ENCODE data around the gene SLC5A3. TPM values are rescaled to one million over a fixed set of nuclear protein-coding genes. Genes with fewer than 3 reads are reported as not detected.

SLC5A3 gene
- total and polyA plus RNA-seq, 12 donors: 0.58 to 7.4 (median 2.7) TPM

DNA sequence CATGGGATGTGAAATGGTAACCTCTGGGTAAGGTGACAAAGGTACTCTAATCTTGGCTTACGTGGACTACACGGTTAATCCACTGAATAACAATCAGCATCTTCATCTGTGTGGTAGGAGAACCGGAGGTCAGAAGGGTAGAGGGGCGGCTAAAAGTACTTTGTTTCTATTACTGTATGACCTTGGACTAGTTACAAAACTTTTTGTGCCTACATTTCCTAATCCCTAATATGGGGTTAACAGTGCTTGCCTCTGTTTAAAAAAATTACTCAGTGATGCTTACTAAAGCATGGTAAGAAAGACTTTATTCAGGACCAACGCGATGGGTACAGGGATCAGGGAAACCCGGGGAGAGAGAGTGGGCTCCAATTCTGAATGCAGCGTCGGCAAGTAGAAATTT, 1.7 kb upstream of the SLC5A3 start:
- Histone ChIP-seq H3K4me3 (no peak overlapping the region), H3K27me3 (no peaks in the 10 kb centered on the region), H3K36me3 (no peaks in the 10 kb centered on the region), H3K27ac (peak overlapping the region in 2 of 10 donors; percentile 80 to 82), H3K4me1 (peaks cover 0 to 32% (median 20%) of the 10 kb centered on the region in 9 donors), H3K9me3 (no peaks in the 10 kb centered on the region)
- no peak for DNase-seq
- intact Hi-C loops (cut with DNase I): loop anchor here (2.0 to 10.0 kb wide), 9 partner anchors 97 to 543 kb away; partner anchors contain the start of gene RCAN1 (in 1 of the 10)
- TF ChIP-seq, protein P1, sequence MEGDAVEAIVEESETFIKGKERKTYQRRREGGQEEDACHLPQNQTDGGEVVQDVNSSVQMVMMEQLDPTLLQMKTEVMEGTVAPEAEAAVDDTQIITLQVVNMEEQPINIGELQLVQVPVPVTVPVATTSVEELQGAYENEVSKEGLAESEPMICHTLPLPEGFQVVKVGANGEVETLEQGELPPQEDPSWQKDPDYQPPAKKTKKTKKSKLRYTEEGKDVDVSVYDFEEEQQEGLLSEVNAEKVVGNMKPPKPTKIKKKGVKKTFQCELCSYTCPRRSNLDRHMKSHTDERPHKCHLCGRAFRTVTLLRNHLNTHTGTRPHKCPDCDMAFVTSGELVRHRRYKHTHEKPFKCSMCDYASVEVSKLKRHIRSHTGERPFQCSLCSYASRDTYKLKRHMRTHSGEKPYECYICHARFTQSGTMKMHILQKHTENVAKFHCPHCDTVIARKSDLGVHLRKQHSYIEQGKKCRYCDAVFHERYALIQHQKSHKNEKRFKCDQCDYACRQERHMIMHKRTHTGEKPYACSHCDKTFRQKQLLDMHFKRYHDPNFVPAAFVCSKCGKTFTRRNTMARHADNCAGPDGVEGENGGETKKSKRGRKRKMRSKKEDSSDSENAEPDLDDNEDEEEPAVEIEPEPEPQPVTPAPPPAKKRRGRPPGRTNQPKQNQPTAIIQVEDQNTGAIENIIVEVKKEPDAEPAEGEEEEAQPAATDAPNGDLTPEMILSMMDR (IDR thresholded peaks at IDR 0.05): no peak
- no peak for ATAC-seq
- 86 to 91% methylated on average over 9 of the region's 9 CpGs for WGBS, 2 donors

DNA sequence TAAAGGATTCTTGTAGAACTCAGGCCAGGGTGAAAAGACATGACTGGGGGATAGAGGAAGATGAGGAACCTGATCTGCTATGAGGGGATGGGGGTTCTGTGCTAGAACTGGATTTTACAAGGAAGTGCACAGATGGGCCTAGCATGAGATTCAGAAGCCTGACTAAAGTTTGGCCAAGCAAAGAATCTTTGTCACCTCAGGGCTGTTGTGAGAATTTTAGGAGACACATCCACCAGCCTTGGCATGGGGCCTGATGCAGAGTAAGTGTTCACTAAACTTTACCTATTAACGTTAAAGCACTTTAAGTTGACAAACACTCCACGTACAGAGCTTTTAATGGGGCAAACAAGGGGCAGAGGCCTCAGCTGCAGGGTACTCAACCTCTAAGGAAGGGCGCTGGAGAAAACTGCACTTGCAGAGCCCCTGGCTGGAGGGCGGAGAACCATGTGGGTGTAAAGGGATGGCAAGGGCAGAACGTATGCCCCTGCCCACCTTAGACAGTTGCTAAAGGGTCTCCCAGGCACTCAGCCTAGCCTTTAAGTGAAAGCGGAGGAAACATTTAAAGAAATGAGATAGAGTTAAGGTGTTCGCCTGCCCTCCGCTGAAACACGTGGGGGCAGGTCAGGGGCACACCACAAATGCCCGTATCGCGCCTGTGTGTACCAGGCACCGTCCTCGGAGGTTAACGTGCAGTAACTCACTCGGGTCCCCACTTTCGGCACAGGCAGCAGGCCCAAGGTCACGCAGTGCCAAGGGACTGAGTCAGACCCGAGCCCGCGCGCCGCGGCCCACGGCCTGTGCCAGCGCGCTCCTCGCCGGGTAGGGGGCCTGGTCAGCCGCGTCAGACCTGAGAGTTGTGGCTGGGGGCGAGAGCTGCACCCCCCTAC, 990 bp upstream of the SLC5A3 start:
- Histone ChIP-seq H3K27me3 (no peaks in the 10 kb centered on the region), H3K9me3 (no peaks in the 10 kb centered on the region), H3K36me3 (no peaks in the 10 kb centered on the region), H3K4me3 (peak overlapping the region; percentile 8 to 85 (median 79)), H3K27ac (peak overlapping the region in 9 of 10 donors; percentile 62 to 87 (median 82)), H3K4me1 (peaks cover 0 to 39% (median 20%) of the 10 kb centered on the region in 9 donors)
- TF ChIP-seq, protein P1 (IDR thresholded peaks at IDR 0.05): no peak
- DNase-seq: peak in 1 of 2 donors; percentile 32
- intact Hi-C loops (cut with DNase I): loop anchor here (1.0 to 10.0 kb wide), 10 partner anchors 57 to 542 kb away; partner anchors contain the start of gene RCAN1 (in 1 of the 10)
- 45 to 51% methylated on average over 32 of the region's 32 CpGs for WGBS, 2 donors
- peak; percentile 6 to 76 (median 25) for ATAC-seq

DNA sequence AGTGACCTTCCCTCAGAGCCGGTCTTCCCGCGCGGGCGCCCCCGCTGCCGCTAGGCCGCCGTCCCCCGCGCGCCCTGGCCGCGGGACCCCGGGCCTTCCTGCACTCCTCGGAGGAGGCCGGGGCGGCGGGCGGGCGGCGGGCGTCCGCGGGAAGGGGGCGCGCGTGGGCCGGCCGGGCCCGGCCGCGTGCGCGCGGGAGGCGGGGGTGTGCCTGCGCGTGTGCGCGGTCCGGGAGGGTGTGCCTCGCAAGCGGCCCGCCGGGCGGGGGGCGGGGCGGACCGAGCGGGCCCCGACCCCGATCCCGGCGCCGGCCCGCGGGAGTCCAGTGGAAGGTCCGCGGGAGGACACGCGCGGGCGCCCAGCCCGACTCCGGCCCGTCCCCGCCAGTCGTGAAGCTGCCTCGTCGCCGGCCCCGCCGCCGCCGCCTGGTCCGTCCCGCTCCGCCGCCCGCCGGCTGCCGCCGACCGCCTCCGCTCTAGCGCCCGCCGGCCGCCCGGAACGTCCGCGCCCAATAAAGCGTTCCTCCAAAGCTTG, 438 bp downstream of the SLC5A3 start:
- ATAC-seq: peak; percentile 35 to 75 (median 50)
- DNase-seq: peak in 1 of 2 donors; percentile 58
- no peaks in the 10 kb centered on the region for H3K9me3 ChIP-seq
- TF ChIP-seq, protein P1 (IDR thresholded peaks at IDR 0.05): no peak
- H3K27ac ChIP-seq: peak overlapping the region; percentile 46 to 92 (median 83)
- intact Hi-C loops (cut with DNase I): loop anchor here (1.0 to 10.0 kb wide), 10 partner anchors 55 to 541 kb away; partner anchors contain the start of gene RCAN1 (in 1 of the 10)
- no peaks in the 10 kb centered on the region for H3K36me3 ChIP-seq
- H3K4me1 ChIP-seq: peaks cover 0 to 53% (median 34%) of the 10 kb centered on the region in 9 donors
- H3K4me3 ChIP-seq: peak overlapping the region; percentile 30 to 85 (median 79)
- no peaks in the 10 kb centered on the region for H3K27me3 ChIP-seq
- WGBS, 2 donors: 1% methylated on average over 37 to 95 of the region's 95 CpGs

Measured in heart right ventricle (tissue), 16 donors.